Osteocyte (in vitro differentiated cells): ENCODE results near the gene ITPRIP. TPM values are rescaled to one million over a fixed set of nuclear protein-coding genes. Genes with fewer than 3 reads are reported as not detected.
A peak's percentile ranks its signal among the peaks of the same experiment; 100 is the strongest.

Experiments used
- DNase-seq: peaks from one replicate; pipeline ENCODE4 v3.0.0; 2021; ENCODE audit warnings: mixed read lengths; ENCODE audit not compliant: unreplicated experiment; ENCODE audit errors: extremely low spot score
- H3K27ac Mint-ChIP-seq: one replicate; pipeline ENCODE4 v1.8.0; 2021; ENCODE audit warnings: mild to moderate bottlenecking, mixed read lengths; ENCODE audit not compliant: unreplicated experiment
- H3K27me3 Mint-ChIP-seq: one replicate; pipeline ENCODE4 v1.8.0; 2021; ENCODE audit warnings: mixed read lengths; ENCODE audit not compliant: unreplicated experiment
- H3K36me3 Mint-ChIP-seq: one replicate; pipeline ENCODE4 v1.8.0; 2021; ENCODE audit warnings: mixed read lengths; ENCODE audit not compliant: unreplicated experiment
- H3K4me1 Mint-ChIP-seq: one replicate; pipeline ENCODE4 v1.8.0; 2021; ENCODE audit warnings: mixed read lengths; ENCODE audit not compliant: unreplicated experiment
- H3K4me3 Mint-ChIP-seq: one replicate; pipeline ENCODE4 v1.8.0; 2021; ENCODE audit warnings: mild to moderate bottlenecking, moderate library complexity, mixed read lengths; ENCODE audit not compliant: unreplicated experiment
- H3K9me3 Mint-ChIP-seq: one replicate; pipeline ENCODE4 v1.8.0; 2021; ENCODE audit warnings: mixed read lengths; ENCODE audit not compliant: unreplicated experiment
- CTCF ChIP-seq: fragments of 200-600 bp; sonication (generic); IDR thresholded peaks from 2 replicates; pipeline ENCODE4 v1.5.0; 2021; ENCODE audit warnings: antibody characterized with exemption, mild to moderate bottlenecking, moderate library complexity
- total RNA-seq: library from RNA; stranded (reverse); gene quantifications from 2 replicates; pipeline ENCODE4 v1.2.1, GENCODE V29; 2021

The ITPRIP gene
- total RNA-seq, 1 donor from 2014 or later = 17.5 TPM

GRCh38 chr10:104353325-104354048 is 15.2 kb upstream of the ITPRIP start, which contains the start of gene CFAP58:
CFAP58 (plus strand) TSS chr10:104353833; CDS start chr10:104353898, 65 bp downstream.
- TF ChIP-seq CTCF = peak; percentile 73
- DNase-seq = peak; percentile 92
- Mint-ChIP-seq H3K36me3 (no peaks in the 10 kb centered on the region), H3K4me3 (no peak within 1 kb of the TSS), H3K9me3 (no peaks in the 10 kb centered on the region), H3K27ac (no peak within 1 kb of the TSS), H3K27me3 (peaks cover 12% of the 10 kb centered on the region), H3K4me1 (no peaks in the 10 kb centered on the region)

GRCh38 chr10:104351919-104352318 is 13.7 kb upstream of the ITPRIP start:
- Mint-ChIP-seq H3K36me3 (no peaks in the 10 kb centered on the region), H3K9me3 (no peaks in the 10 kb centered on the region)

GRCh38 chr10:104351061-104351702 is 12.9 kb upstream of the ITPRIP start:
- H3K27ac Mint-ChIP-seq = no peak overlapping the region
- H3K4me3 Mint-ChIP-seq = no peak overlapping the region
- H3K36me3 Mint-ChIP-seq = no peaks in the 10 kb centered on the region
- no peak for TF ChIP-seq CTCF
- H3K9me3 Mint-ChIP-seq = no peaks in the 10 kb centered on the region
- no peak for DNase-seq
- H3K4me1 Mint-ChIP-seq = no peaks in the 10 kb centered on the region
- peaks cover 10% of the 10 kb centered on the region for H3K27me3 Mint-ChIP-seq

More at GRCh38 chr10:104351919-104352318, 13.7 kb upstream of the ITPRIP start:
- Mint-ChIP-seq H3K4me3 (peak overlapping the region; percentile 4), H3K4me1 (no peaks in the 10 kb centered on the region), H3K27me3 (peaks cover 10% of the 10 kb centered on the region), H3K27ac (no peak overlapping the region)
- no peak for DNase-seq
- TF ChIP-seq CTCF = no peak

- peak; percentile 78 for TF ChIP-seq CTCF
- Mint-ChIP-seq H3K27ac (no peak overlapping the region), H3K4me1 (no peaks in the 10 kb centered on the region), H3K4me3 (no peak overlapping the region), H3K27me3 (peaks cover 10% of the 10 kb centered on the region), H3K9me3 (no peaks in the 10 kb centered on the region), H3K36me3 (no peaks in the 10 kb centered on the region)
- no peak for DNase-seq
Observed at GRCh38 chr10:104350127-104350635, 11.9 kb upstream of the ITPRIP start.

- no peaks in the 10 kb centered on the region for H3K4me1 Mint-ChIP-seq
- no peak overlapping the region for H3K4me3 Mint-ChIP-seq
- no peak overlapping the region for H3K27ac Mint-ChIP-seq
- no peak for DNase-seq
- no peaks in the 10 kb centered on the region for H3K36me3 Mint-ChIP-seq
- no peaks in the 10 kb centered on the region for H3K9me3 Mint-ChIP-seq
- TF ChIP-seq CTCF = no peak
- peaks cover 10% of the 10 kb centered on the region for H3K27me3 Mint-ChIP-seq
Observed at GRCh38 chr10:104349623-104350126, 11.4 kb upstream of the ITPRIP start.
